ENCODE measurements around the gene CXCR6. TPM values are rescaled to one million over a fixed set of nuclear protein-coding genes. Genes with fewer than 3 reads are reported as not detected.

CXCR6 gene
- total and polyA plus RNA-seq, 2 experiments from 2014 or later: 0.10 TPM; not detected in 1

DNA sequence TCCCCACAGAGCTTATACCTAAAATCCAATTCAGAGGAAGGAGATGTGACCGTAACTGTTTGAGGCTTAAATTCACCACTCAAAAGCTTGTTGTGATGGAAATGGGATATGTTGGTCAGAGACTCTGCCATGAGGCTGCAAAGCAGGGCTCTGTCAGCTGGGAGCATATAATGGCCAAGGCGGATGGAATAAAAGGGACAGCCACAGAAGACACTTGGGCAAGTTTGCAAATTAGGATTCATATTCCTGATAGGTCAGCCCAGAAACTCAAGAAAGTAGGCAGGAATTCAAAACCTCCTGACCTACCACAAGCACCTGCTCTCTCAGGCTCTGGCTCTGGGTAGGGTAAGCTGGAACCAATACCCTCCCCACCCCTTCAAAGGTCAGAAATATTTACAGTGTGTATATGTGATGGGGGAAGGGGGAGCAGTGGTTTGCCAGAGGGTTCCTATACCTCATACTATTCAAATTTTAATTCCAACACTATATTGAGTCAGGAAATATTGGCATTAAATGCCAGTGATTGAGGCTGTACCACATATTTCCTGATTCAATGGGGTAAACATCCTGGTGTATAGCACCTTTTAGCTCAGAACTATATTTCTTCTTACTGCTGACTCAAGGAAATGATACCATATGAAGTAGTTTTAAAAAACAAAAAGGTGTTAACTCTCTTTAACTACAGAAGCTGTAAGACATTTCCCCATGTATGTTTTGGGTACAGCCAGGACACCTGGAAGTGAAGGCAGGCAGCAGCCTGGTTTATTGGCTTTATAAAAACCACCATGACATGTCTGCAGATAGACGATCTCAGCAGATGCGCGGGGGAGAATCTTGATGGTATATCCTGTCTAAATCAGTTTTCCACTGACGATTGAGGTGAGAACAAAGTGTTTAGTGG lies 33.2 kb downstream of the CXCR6 start:
- no peak overlapping the region for H3K4me3 Mint-ChIP-seq
- no peak for ATAC-seq

More for the DNA sequence above, 33.2 kb downstream of the CXCR6 start:
- Histone ChIP-seq H3K27me3 (ENCODE audit: insufficient read depth) (no peaks in the 10 kb centered on the region), H4K20me1 (replicated peaks; ENCODE audit: insufficient read depth) (peaks cover 5% of the 10 kb centered on the region), H2AFZ (no peak overlapping the region), H3K9me2 (ENCODE audit: insufficient read depth) (no peaks in the 10 kb centered on the region), H3K27ac (ENCODE audit: low read depth) (no peak overlapping the region), H3K4me1 (ENCODE audit: insufficient read depth) (no peaks in the 10 kb centered on the region), H3K4me2 (no peak overlapping the region), H3K4me3 (no peak overlapping the region), H3K79me2 (replicated peaks; ENCODE audit: insufficient read depth) (no peaks in the 10 kb centered on the region), H3F3A (replicated peaks; ENCODE audit: low read depth) (no peaks in the 10 kb centered on the region), H3K36me3 (ENCODE audit: insufficient read depth) (peaks cover 30% of the 10 kb centered on the region)
- H3K27me3 Mint-ChIP-seq (ENCODE audit: insufficient read depth, low read depth, poor library complexity): peaks cover 4% of the 10 kb centered on the region
- no peaks in the 10 kb centered on the region for H3K4me1 Mint-ChIP-seq
- H3K27ac Mint-ChIP-seq: no peak overlapping the region
- peaks cover 40% of the 10 kb centered on the region for H3K36me3 Mint-ChIP-seq (ENCODE audit: low read depth)
- no peak for DNase-seq (ENCODE audit: low spot score)
- TF ChIP-seq ZNF114 (CRISPR knock-in tag; IDR thresholded peaks at IDR 0.05): no peak
- TF ChIP-seq STAT1 (IDR thresholded peaks at IDR 0.05; ENCODE audit: unreplicated experiment): no peak
- TF ChIP-seq, protein P1, sequence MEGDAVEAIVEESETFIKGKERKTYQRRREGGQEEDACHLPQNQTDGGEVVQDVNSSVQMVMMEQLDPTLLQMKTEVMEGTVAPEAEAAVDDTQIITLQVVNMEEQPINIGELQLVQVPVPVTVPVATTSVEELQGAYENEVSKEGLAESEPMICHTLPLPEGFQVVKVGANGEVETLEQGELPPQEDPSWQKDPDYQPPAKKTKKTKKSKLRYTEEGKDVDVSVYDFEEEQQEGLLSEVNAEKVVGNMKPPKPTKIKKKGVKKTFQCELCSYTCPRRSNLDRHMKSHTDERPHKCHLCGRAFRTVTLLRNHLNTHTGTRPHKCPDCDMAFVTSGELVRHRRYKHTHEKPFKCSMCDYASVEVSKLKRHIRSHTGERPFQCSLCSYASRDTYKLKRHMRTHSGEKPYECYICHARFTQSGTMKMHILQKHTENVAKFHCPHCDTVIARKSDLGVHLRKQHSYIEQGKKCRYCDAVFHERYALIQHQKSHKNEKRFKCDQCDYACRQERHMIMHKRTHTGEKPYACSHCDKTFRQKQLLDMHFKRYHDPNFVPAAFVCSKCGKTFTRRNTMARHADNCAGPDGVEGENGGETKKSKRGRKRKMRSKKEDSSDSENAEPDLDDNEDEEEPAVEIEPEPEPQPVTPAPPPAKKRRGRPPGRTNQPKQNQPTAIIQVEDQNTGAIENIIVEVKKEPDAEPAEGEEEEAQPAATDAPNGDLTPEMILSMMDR (conservative IDR thresholded peaks at IDR 0.05; ENCODE audit: low read depth in 2 of 2): no peak
- TF ChIP-seq, protein P2, sequence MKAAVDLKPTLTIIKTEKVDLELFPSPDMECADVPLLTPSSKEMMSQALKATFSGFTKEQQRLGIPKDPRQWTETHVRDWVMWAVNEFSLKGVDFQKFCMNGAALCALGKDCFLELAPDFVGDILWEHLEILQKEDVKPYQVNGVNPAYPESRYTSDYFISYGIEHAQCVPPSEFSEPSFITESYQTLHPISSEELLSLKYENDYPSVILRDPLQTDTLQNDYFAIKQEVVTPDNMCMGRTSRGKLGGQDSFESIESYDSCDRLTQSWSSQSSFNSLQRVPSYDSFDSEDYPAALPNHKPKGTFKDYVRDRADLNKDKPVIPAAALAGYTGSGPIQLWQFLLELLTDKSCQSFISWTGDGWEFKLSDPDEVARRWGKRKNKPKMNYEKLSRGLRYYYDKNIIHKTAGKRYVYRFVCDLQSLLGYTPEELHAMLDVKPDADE (IDR thresholded peaks at IDR 0.05): no peak
- TF ChIP-seq NANOG (IDR thresholded peaks at IDR 0.05; ENCODE audit: borderline replicate concordance): no peak
- TF ChIP-seq EZH2 (IDR thresholded peaks at IDR 0.05; ENCODE audit: low read depth, unreplicated experiment): no peak
- no peak for TF ChIP-seq REST (IDR thresholded peaks at IDR 0.05; ENCODE audit: unreplicated experiment)
- no peak for TF ChIP-seq EZH2phosphoT487 (IDR thresholded peaks at IDR 0.05; ENCODE audit: unreplicated experiment)
- TF ChIP-seq ZNF331 (CRISPR knock-in tag; IDR thresholded peaks at IDR 0.05; ENCODE audit: low read depth): no peak
- TF ChIP-seq CREB1 (CRISPR knock-in tag; IDR thresholded peaks at IDR 0.05; ENCODE audit: low read depth): no peak
- TF ChIP-seq ZNF462 (CRISPR knock-in tag; IDR thresholded peaks at IDR 0.05): no peak
- TF ChIP-seq POLR2AphosphoS5 (IDR thresholded peaks at IDR 0.05; ENCODE audit: low read depth): no peak
- TF ChIP-seq JUNB (IDR thresholded peaks at IDR 0.05; ENCODE audit: unreplicated experiment): no peak
- H3K9me3 Mint-ChIP-seq: no peaks in the 10 kb centered on the region; the same call in 2 of the 3 replicates

Data from GM23338 (cell line).